Lung (tissue), 12 donors: ENCODE data around the gene ID1. TPM values are rescaled to one million over a fixed set of nuclear protein-coding genes. Genes with fewer than 3 reads are reported as not detected.
A peak's percentile ranks its signal among the peaks of the same experiment; 100 is the strongest.
"Not testable (repeated sequence)": the region's sequence is repeated elsewhere in the genome, so short reads cannot be mapped to it uniquely, and the experiment has no call there.

Experiments
- ATAC-seq: fragments of 200-7000 bp; cut with Tn5 transposase; one replicate; pipeline ENCODE4 v1.9.1; 2020; ENCODE audit warnings: moderate number of reproducible peaks; ENCODE audit not compliant: insufficient read depth, low FRiP score
- DNase-seq, 3 donors: peaks; one replicate each; pipeline ENCODE4 v3.0.0-alpha.2; 2013 to 2017
- H3K27ac ChIP-seq, 2 donors: one replicate each; pipeline ENCODE4 v1.5.1; 2013; ENCODE audit warnings: mild to moderate bottlenecking in 2 of 2, moderate library complexity in 2 of 2, control low read depth in 1 of 2, inconsistent platforms in 1 of 2, low read depth in 1 of 2, low read length in 1 of 2
- H3K27me3 ChIP-seq, 3 donors: one replicate each; pipeline ENCODE4 v1.5.1; 2013; ENCODE audit warnings: low read length in 2 of 3; ENCODE audit not compliant: control insufficient read depth in 3 of 3, insufficient read depth in 3 of 3
- H3K36me3 ChIP-seq, 4 donors: one replicate each; pipeline ENCODE4 v1.5.1; 2013; ENCODE audit warnings: low read length in 4 of 4, mild to moderate bottlenecking in 1 of 4, moderate library complexity in 1 of 4; ENCODE audit not compliant: control insufficient read depth in 4 of 4, insufficient read depth in 4 of 4
- H3K4me1 ChIP-seq, 5 donors: one replicate each; pipeline ENCODE4 v1.5.1; 2013; ENCODE audit warnings: low read length in 5 of 5, mild to moderate bottlenecking in 2 of 5, moderate library complexity in 1 of 5; ENCODE audit not compliant: control insufficient read depth in 5 of 5, insufficient read depth in 5 of 5
- H3K4me3 ChIP-seq: one replicate; pipeline ENCODE4 v1.5.1; 2013; ENCODE audit warnings: mild to moderate bottlenecking, control low read depth, moderate library complexity
- H3K9ac ChIP-seq, 2 donors: one replicate each; pipeline ENCODE4 v1.5.1; 2013; ENCODE audit warnings: low read length in 2 of 2, control low read depth in 1 of 2; ENCODE audit not compliant: insufficient read depth in 1 of 2
- H3K9me3 ChIP-seq, 4 donors: one replicate each; pipeline ENCODE4 v1.5.1; 2013; ENCODE audit warnings: low read length in 3 of 4, mild to moderate bottlenecking in 1 of 4, moderate library complexity in 1 of 4; ENCODE audit not compliant: control insufficient read depth in 4 of 4, insufficient read depth in 3 of 4
- WGBS, 2 donors: extraction: QIAGEN DNeasy Blood & Tissue Kit; methylation state at CpG; one replicate each; pipeline ENCODE4 v1.1.7; 2013; 5-methylcytosine and 5-hydroxymethylcytosine counted together
- polyA plus RNA-seq, 2 donors: library from polyadenylated mRNA; stranded (reverse); fragments of 200-250 nt; gene quantifications; one replicate each; pipeline ENCODE4 v1.2.1, GENCODE V29; 2013
- total RNA-seq, 2 donors: library from RNA; depleted of rRNA in 1 of 2; stranded (reverse); fragments of >200 nt in 1 of 2; gene quantifications; one replicate each; pipeline ENCODE4 v1.2.1, GENCODE V29; 2014 to 2021
- TF ChIP-seq, protein P1 (sequence below): IDR thresholded peaks from 2 replicates; pipeline ENCODE4 v1.5.1; 2012; ENCODE audit warnings: mild to moderate bottlenecking; ENCODE audit errors: control extremely low read depth, extremely low read depth
- donor health status: control.
- donor health status: control.
- donor health status: Bipolar disorder and iron deficiency.
- donor health status: healthy.
- donor health status: DM: yes; HTN: yes; CAD: no.

Gene ID1
- total and polyA plus RNA-seq, 4 donors: 251 to 824 (median 344) TPM

DNA sequence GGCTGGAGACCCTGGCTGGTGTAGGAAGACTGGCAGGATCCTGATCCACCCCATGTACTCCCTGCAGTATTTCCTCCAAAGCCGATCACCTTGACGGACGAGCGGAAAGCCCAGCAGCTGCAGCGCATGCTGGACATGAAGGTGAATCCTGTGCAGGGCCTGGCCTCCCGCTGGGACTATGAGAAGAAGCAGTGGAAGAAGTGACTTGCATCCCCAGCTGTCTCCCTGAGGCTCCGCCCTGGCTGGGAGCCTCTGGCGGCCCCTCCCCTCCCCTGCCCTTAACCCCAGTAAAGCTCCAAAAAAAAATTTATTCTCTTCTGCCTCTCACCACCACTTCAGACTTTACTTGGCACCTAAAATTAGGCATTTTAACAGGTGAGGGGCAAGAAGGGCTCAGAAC, 39.6 kb downstream of the ID1 start:
- H3K36me3 ChIP-seq: no peaks in the 10 kb centered on the region
- peaks cover 0 to 4% (median 0%) of the 10 kb centered on the region in 5 donors for H3K4me1 ChIP-seq
- H3K4me3 ChIP-seq: no peak overlapping the region
- H3K27ac ChIP-seq: no peak overlapping the region
- WGBS, 2 donors: 80 to 87% methylated on average over 8 of the region's 8 CpGs
- no peaks in the 10 kb centered on the region for H3K9me3 ChIP-seq
- H3K27me3 ChIP-seq: no peaks in the 10 kb centered on the region
- ATAC-seq (no peak), DNase-seq (no peak)
- TF ChIP-seq, protein P1, sequence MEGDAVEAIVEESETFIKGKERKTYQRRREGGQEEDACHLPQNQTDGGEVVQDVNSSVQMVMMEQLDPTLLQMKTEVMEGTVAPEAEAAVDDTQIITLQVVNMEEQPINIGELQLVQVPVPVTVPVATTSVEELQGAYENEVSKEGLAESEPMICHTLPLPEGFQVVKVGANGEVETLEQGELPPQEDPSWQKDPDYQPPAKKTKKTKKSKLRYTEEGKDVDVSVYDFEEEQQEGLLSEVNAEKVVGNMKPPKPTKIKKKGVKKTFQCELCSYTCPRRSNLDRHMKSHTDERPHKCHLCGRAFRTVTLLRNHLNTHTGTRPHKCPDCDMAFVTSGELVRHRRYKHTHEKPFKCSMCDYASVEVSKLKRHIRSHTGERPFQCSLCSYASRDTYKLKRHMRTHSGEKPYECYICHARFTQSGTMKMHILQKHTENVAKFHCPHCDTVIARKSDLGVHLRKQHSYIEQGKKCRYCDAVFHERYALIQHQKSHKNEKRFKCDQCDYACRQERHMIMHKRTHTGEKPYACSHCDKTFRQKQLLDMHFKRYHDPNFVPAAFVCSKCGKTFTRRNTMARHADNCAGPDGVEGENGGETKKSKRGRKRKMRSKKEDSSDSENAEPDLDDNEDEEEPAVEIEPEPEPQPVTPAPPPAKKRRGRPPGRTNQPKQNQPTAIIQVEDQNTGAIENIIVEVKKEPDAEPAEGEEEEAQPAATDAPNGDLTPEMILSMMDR: no peak
- no peak overlapping the region for H3K9ac ChIP-seq

DNA sequence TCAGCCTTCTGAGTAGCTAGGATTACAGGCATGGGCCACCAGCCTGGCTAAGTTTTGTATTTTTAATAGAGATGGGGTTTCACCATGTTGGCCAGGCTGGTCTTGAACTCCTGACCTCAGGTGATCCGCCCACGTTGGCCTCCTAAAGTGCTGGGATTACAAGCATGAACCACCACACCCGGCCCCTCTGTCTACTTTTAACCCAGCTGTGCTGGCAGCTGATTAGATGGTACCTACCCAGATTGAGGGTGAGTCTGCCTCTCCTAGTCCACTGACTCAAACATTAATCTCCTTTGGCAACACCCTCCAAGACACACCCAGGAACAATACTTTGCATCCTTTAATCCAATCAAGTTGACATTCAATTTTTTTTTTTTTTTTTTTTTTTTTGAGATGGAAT, 43.0 kb downstream of the ID1 start:
- 77 to 91% methylated on average over 3 of the region's 3 CpGs for WGBS, 2 donors

DNA sequence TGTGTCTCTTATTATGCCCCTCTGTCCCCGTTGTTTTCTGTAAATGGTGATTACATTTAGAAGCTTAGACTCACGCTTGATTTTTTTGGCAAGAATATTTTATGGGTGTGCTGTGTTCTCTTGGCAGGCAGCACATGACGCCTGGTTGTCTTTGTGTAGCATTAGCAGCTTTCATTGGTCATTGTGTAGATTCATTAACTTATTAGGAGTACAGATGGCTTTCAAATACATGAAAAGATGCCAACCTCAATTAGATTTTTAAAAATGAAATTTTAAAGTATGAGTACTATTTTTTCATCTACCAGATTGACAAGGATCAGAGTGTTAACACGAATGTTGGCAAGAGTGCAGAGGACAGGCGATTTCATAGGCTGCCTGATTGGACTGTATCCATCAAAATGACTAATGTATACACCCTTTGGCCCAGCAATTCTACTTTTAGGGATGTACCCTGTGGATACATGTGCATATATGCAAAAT, 47.9 kb downstream of the ID1 start:
- 51 to 71% methylated on average over 5 of the region's 5 CpGs for WGBS, 2 donors
- Histone ChIP-seq H3K4me3 (no peak overlapping the region), H3K27me3 (no peaks in the 10 kb centered on the region), H3K9me3 (no peaks in the 10 kb centered on the region), H3K4me1 (peaks cover 0 to 11% (median 3%) of the 10 kb centered on the region in 5 donors), H3K36me3 (no peaks in the 10 kb centered on the region), H3K27ac (no peak overlapping the region), H3K9ac (peak overlapping the region in 1 of 2 donors; percentile 13)
- ATAC-seq (no peak), DNase-seq (peak; percentile 47 to 87 (median 84))
- TF ChIP-seq, protein P1: no peak

More for the DNA sequence above, 43.0 kb downstream of the ID1 start:
- H3K27ac ChIP-seq, H3K4me1 ChIP-seq, H3K27me3 ChIP-seq, H3K9me3 ChIP-seq, H3K9ac ChIP-seq, DNase-seq, H3K36me3 ChIP-seq, ATAC-seq, H3K4me3 ChIP-seq: not testable (repeated sequence)

DNA sequence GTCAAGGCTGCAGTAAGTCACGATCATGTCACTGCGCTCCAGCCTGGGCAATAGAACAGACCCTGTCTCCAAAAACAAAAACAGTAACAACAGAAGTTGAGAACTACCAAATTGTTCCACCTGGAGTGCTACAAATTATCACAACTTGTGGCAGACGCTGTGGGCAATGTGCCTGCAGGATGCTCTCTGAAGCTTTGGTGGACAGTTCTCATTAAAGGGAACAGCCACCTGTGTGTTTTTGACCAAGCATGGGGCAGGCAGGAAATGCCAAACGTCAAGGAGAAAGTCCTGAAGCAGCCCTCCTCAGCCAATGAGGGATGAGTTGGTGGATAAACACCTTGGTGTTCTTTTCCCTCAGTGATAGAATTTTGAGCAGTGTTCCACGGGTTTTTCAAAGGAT, 48.5 kb downstream of the ID1 start:
- Histone ChIP-seq H3K9ac (no peak overlapping the region), H3K27me3 (no peaks in the 10 kb centered on the region), H3K4me1 (peaks cover 0 to 11% (median 1%) of the 10 kb centered on the region in 5 donors), H3K36me3 (no peaks in the 10 kb centered on the region), H3K9me3 (no peaks in the 10 kb centered on the region), H3K4me3 (no peak overlapping the region), H3K27ac (no peak overlapping the region)
- DNase-seq: no peak
- WGBS, 2 donors: 53 to 61% methylated on average over 5 of the region's 5 CpGs
- TF ChIP-seq, protein P1: no peak
- ATAC-seq: no peak
